ENCODE data around the gene TMTC1. TPM values are rescaled to one million over a fixed set of nuclear protein-coding genes. Genes with fewer than 3 reads are reported as not detected.

The TMTC1 gene
- total RNA-seq, 1 donor from 2014 or later: 0.49 TPM

GRCh38 chr12:29700761-29701481 lies 82.8 kb downstream of the TMTC1 start:
- H3K27ac Mint-ChIP-seq: no peak overlapping the region
- intact Hi-C loops (cut with micrococcal nuclease): no loop called here
- H3K4me3 Mint-ChIP-seq: no peak overlapping the region
- no peaks in the 10 kb centered on the region for H3K36me3 Mint-ChIP-seq (ENCODE audit: low read depth)
- H3K4me1 Mint-ChIP-seq: no peaks in the 10 kb centered on the region
- H3K27me3 Mint-ChIP-seq: no peaks in the 10 kb centered on the region
- no peaks in the 10 kb centered on the region for H3K9me3 Mint-ChIP-seq
- peak; percentile 22 for DNase-seq

DNA sequence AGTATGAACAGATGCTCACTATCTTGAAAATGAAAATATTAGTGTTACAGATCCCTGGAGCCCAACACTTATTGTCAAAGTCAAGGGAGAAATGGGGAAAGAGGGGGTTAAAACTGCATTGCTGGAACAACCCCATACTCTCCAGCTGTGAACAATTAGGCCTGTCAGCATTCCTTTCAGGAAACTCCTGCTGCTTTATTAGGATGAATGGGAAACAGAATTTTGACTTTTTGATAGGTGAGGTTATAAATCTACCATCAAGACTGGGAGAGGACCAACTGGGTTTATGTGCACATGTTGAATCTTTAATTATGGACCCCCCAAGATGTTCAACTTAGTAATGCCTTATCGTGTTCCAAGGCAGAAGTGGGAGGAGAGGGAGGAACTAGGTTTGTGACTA lies 85.0 kb downstream of the TMTC1 start:
- H3K27me3 Mint-ChIP-seq: no peaks in the 10 kb centered on the region
- H3K4me3 Mint-ChIP-seq: no peak overlapping the region
- DNase-seq: no peak
- intact Hi-C loops (cut with micrococcal nuclease): no loop called here
- no peak overlapping the region for H3K27ac Mint-ChIP-seq
- H3K9me3 Mint-ChIP-seq: no peaks in the 10 kb centered on the region
- H3K4me1 Mint-ChIP-seq: no peaks in the 10 kb centered on the region
- no peaks in the 10 kb centered on the region for H3K36me3 Mint-ChIP-seq (ENCODE audit: low read depth)

- Mint-ChIP-seq H3K4me3 (no peak overlapping the region), H3K27ac (no peak overlapping the region), H3K27me3 (peaks cover 4% of the 10 kb centered on the region), H3K4me1 (peaks cover 6% of the 10 kb centered on the region), H3K36me3 (ENCODE audit: low read depth) (no peaks in the 10 kb centered on the region), H3K9me3 (no peaks in the 10 kb centered on the region)
- intact Hi-C loops (cut with micrococcal nuclease): no loop called here
- no peak for DNase-seq
Measured at GRCh38 chr12:29695800-29696199, 87.9 kb downstream of the TMTC1 start.

DNA sequence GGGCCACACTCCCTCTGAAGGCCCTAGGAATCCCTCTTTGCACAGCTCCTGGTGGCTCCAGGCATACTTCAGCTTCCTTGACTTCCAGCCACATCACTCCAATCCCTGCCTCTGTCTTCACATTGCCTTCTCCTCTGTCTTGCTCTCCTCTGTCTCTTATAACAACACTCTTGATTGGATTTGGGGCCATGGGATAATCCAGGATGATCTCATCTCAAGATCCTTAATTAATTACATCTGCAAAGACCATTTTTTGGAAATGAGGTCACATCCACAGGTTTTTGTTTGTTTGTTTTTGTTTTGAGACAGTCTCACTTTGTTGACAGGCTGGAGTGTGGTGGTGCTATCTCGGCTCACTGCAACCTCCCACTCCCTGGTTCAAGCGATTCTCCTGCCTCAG lies 88.7 kb downstream of the TMTC1 start:
- H3K4me3 Mint-ChIP-seq: no peak overlapping the region
- H3K9me3 Mint-ChIP-seq: no peaks in the 10 kb centered on the region
- peaks cover 6% of the 10 kb centered on the region for H3K4me1 Mint-ChIP-seq
- peaks cover 4% of the 10 kb centered on the region for H3K27me3 Mint-ChIP-seq
- no peaks in the 10 kb centered on the region for H3K36me3 Mint-ChIP-seq (ENCODE audit: low read depth)
- DNase-seq: peak; percentile 25
- intact Hi-C loops (cut with micrococcal nuclease): no loop called here
- H3K27ac Mint-ChIP-seq: no peak overlapping the region

DNA sequence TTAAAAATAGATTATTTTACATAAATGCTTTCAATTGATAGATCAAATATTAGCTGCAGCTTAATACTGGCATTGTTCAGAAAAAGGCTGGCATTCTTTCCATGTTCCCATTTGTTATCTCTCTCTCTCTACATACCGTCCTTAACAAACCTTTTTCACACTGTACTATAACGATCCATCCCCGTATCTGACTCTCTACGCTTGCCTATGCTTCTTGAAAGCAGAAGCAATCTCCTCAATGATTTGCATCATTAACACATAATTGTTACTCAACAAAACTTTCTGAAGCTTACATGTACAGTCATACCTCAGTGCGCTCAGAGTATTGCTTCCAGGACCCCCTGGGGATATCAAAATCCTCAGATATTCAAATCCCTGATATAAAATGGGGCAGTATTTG lies 89.7 kb downstream of the TMTC1 start:
- DNase-seq: peak; percentile 21
- no peak overlapping the region for H3K27ac Mint-ChIP-seq
- H3K4me3 Mint-ChIP-seq: no peak overlapping the region
- H3K36me3 Mint-ChIP-seq (ENCODE audit: low read depth): no peaks in the 10 kb centered on the region
- peaks cover 4% of the 10 kb centered on the region for H3K27me3 Mint-ChIP-seq
- H3K9me3 Mint-ChIP-seq: no peaks in the 10 kb centered on the region
- intact Hi-C loops (cut with micrococcal nuclease): no loop called here
- peaks cover 6% of the 10 kb centered on the region for H3K4me1 Mint-ChIP-seq

GRCh38 chr12:29692237-29692636 lies 91.5 kb downstream of the TMTC1 start:
- Mint-ChIP-seq H3K27me3 (peaks cover 4% of the 10 kb centered on the region), H3K4me3 (no peak overlapping the region), H3K27ac (no peak overlapping the region), H3K36me3 (ENCODE audit: low read depth) (no peaks in the 10 kb centered on the region), H3K4me1 (peaks cover 6% of the 10 kb centered on the region), H3K9me3 (no peaks in the 10 kb centered on the region)
- intact Hi-C loops (cut with micrococcal nuclease): no loop called here
- peak; percentile 15 for DNase-seq

DNA sequence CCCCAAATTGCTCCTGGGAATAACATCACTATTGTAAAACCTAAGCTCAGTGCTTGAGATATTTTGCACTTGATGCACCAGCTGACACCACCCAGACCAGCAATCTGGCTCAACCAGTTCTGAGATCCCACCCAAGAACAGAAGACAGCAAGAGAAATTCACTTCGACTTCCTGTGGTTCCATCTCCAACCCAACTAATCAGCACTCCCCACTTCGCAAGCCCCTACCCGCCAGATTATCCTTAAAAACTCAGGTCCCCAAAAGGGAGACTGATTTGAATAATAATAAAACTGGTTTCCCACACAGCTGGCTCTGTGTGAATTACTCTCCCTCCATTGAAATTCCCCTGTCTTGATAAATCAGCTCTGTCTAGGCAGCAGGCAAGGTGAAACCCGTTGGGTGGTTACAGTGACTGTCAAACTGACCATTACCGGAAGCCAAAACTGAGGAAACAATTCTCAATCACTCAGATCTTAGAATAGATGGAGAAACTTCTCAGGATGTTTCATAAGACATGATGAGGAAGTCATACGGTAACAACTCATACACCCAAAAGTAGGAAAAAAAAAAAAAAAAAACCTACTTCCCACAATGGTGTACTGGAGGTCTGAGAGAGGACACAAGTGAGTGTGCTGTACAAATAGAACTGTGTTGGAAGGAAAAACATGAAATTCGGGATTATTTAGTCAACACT lies 92.4 kb downstream of the TMTC1 start:
- Mint-ChIP-seq H3K36me3 (ENCODE audit: low read depth) (no peaks in the 10 kb centered on the region), H3K4me3 (no peak overlapping the region), H3K9me3 (no peaks in the 10 kb centered on the region), H3K27me3 (peaks cover 4% of the 10 kb centered on the region), H3K27ac (no peak overlapping the region), H3K4me1 (peaks cover 6% of the 10 kb centered on the region)
- intact Hi-C loops (cut with micrococcal nuclease): no loop called here
- peak; percentile 26 for DNase-seq

GRCh38 chr12:29690728-29691127 lies 93.0 kb downstream of the TMTC1 start:
- no peak for DNase-seq
- Mint-ChIP-seq H3K36me3 (ENCODE audit: low read depth) (no peaks in the 10 kb centered on the region), H3K27ac (no peak overlapping the region), H3K4me1 (peaks cover 6% of the 10 kb centered on the region), H3K9me3 (no peaks in the 10 kb centered on the region), H3K4me3 (no peak overlapping the region), H3K27me3 (peaks cover 4% of the 10 kb centered on the region)
- intact Hi-C loops (cut with micrococcal nuclease): no loop called here

DNA sequence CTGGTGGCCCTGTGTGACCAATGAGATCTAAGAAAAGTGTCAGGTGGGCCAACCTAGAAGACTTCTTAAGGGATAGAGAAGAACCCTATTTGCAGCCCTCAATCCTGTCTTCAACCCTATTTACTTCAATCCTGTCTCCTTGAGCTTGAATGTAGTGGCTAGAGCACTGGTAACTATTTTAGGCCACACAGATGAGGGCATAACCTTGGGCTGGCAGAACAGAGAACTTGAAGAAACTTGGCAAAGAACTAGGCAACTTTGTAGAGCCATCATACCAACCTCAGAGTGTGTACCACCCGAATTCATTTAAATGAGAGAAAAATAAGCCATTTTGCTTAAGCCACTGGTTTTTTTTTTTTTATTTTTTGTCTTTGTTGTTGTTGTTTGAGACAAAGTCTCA lies 94.8 kb downstream of the TMTC1 start:
- Mint-ChIP-seq H3K4me3 (no peak overlapping the region), H3K27ac (no peak overlapping the region), H3K9me3 (no peaks in the 10 kb centered on the region), H3K36me3 (ENCODE audit: low read depth) (no peaks in the 10 kb centered on the region), H3K4me1 (peaks cover 6% of the 10 kb centered on the region), H3K27me3 (peaks cover 7% of the 10 kb centered on the region)
- peak; percentile 5 for DNase-seq
- intact Hi-C loops (cut with micrococcal nuclease): no loop called here

GRCh38 chr12:29682088-29682487 lies 101.7 kb downstream of the TMTC1 start:
- Mint-ChIP-seq H3K36me3 (ENCODE audit: low read depth) (no peaks in the 10 kb centered on the region), H3K4me1 (no peaks in the 10 kb centered on the region), H3K27ac (no peak overlapping the region), H3K9me3 (no peaks in the 10 kb centered on the region), H3K27me3 (peaks cover 3% of the 10 kb centered on the region), H3K4me3 (no peak overlapping the region)
- intact Hi-C loops (cut with micrococcal nuclease): no loop called here
- no peak for DNase-seq

GRCh38 chr12:29681370-29681769 lies 102.4 kb downstream of the TMTC1 start:
- Mint-ChIP-seq H3K36me3 (ENCODE audit: low read depth) (no peaks in the 10 kb centered on the region), H3K4me1 (no peaks in the 10 kb centered on the region), H3K27ac (no peak overlapping the region), H3K9me3 (no peaks in the 10 kb centered on the region), H3K4me3 (no peak overlapping the region), H3K27me3 (peaks cover 3% of the 10 kb centered on the region)
- intact Hi-C loops (cut with micrococcal nuclease): no loop called here
- no peak for DNase-seq

- Mint-ChIP-seq H3K36me3 (ENCODE audit: low read depth) (no peaks in the 10 kb centered on the region), H3K27ac (no peak overlapping the region), H3K27me3 (no peaks in the 10 kb centered on the region), H3K4me1 (no peaks in the 10 kb centered on the region), H3K9me3 (no peaks in the 10 kb centered on the region), H3K4me3 (no peak overlapping the region)
- DNase-seq: no peak
- intact Hi-C loops (cut with micrococcal nuclease): no loop called here
Measured at GRCh38 chr12:29676676-29677075, 107.1 kb downstream of the TMTC1 start.

GRCh38 chr12:29674463-29674862 lies 109.3 kb downstream of the TMTC1 start:
- Mint-ChIP-seq H3K4me3 (no peak overlapping the region), H3K36me3 (ENCODE audit: low read depth) (no peaks in the 10 kb centered on the region), H3K9me3 (no peaks in the 10 kb centered on the region), H3K4me1 (no peaks in the 10 kb centered on the region), H3K27me3 (no peaks in the 10 kb centered on the region), H3K27ac (no peak overlapping the region)
- DNase-seq: no peak
- intact Hi-C loops (cut with micrococcal nuclease): no loop called here

- no peaks in the 10 kb centered on the region for H3K9me3 Mint-ChIP-seq
- H3K36me3 Mint-ChIP-seq (ENCODE audit: low read depth): no peaks in the 10 kb centered on the region
- intact Hi-C loops (cut with micrococcal nuclease): no loop called here
- no peak for DNase-seq
- H3K27ac Mint-ChIP-seq: no peak overlapping the region
- no peak overlapping the region for H3K4me3 Mint-ChIP-seq
- H3K4me1 Mint-ChIP-seq: no peaks in the 10 kb centered on the region
- H3K27me3 Mint-ChIP-seq: no peaks in the 10 kb centered on the region
Measured at GRCh38 chr12:29673346-29673745, 110.4 kb downstream of the TMTC1 start.

DNA sequence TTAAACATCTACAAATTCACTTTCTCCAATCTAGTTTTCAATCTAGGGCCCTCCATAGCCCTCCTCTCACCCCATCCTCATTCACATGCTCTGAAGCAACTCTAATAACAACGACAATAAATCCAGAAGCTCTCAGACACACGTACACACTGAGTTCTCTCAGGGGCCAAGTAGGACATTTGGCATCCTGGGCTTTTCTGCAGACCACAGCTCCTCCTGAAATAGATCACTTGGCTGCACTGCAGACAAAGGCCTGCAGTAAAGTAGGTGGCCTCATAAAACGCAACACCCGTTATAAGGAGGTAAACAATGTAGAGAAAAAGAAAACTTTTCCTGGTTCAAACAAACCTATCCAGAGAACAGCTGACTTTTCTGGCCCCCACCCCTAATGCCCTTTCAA lies 111.2 kb downstream of the TMTC1 start:
- Mint-ChIP-seq H3K4me1 (no peaks in the 10 kb centered on the region), H3K27ac (no peak overlapping the region), H3K36me3 (ENCODE audit: low read depth) (no peaks in the 10 kb centered on the region), H3K9me3 (no peaks in the 10 kb centered on the region), H3K4me3 (no peak overlapping the region), H3K27me3 (no peaks in the 10 kb centered on the region)
- intact Hi-C loops (cut with micrococcal nuclease): no loop called here
- DNase-seq: no peak
